ENCODE data around the gene UBAP2L.

- TF ChIP-seq CTCF (optimal IDR thresholded peaks at IDR 0.05 in 1 of 3, IDR thresholded peaks at IDR 0.05 in 1 of 3, conservative IDR thresholded peaks at IDR 0.05 in 1 of 3; ENCODE audit: extremely low read depth in 1 of 3, insufficient read depth in 2 of 3, low read length in 3 of 3) (no peak), EZH2 (IDR thresholded peaks at IDR 0.05; ENCODE audit: low read length) (no peak)
Observed at GRCh38 chr1:154178911-154179811, 41.6 kb upstream of the UBAP2L start.

Data from keratinocyte (primary cell).